GM19351 (cell line): ENCODE data around the gene PEX14.

Experiments used
- ATAC-seq: cut with Tn5 transposase; IDR thresholded peaks from one replicate; pipeline ENCODE4 v1.9.1; 2021; ENCODE audit warnings: mild to moderate bottlenecking, moderate library complexity; ENCODE audit not compliant: unreplicated experiment

PEX14 gene

GRCh38 chr1:10659646-10660540, 185.1 kb downstream of the PEX14 start:
- ATAC-seq: no peak

- ATAC-seq: no peak
Measured at GRCh38 chr1:10661453-10661852, 186.7 kb downstream of the PEX14 start.

- ATAC-seq: no peak
Measured at GRCh38 chr1:10662090-10662688, 187.4 kb downstream of the PEX14 start.

GRCh38 chr1:10662824-10663677, 188.3 kb downstream of the PEX14 start:
- ATAC-seq: no peak

GRCh38 chr1:10663678-10664035, 188.9 kb downstream of the PEX14 start:
- ATAC-seq: no peak

- no peak for ATAC-seq
Measured at GRCh38 chr1:10664251-10664650, 189.5 kb downstream of the PEX14 start.

GRCh38 chr1:10665226-10665625, 190.5 kb downstream of the PEX14 start:
- no peak for ATAC-seq

GRCh38 chr1:10665930-10666850, 191.4 kb downstream of the PEX14 start:
- ATAC-seq: no peak

- no peak for ATAC-seq
Measured at GRCh38 chr1:10667861-10668761, 193.4 kb downstream of the PEX14 start.

- ATAC-seq: no peak
Measured at GRCh38 chr1:10669570-10669969, 194.8 kb downstream of the PEX14 start.

GRCh38 chr1:10670190-10670589, 195.4 kb downstream of the PEX14 start:
- ATAC-seq: no peak

GRCh38 chr1:10671090-10671489, 196.3 kb downstream of the PEX14 start:
- ATAC-seq: no peak

GRCh38 chr1:10671622-10672342, 197.0 kb downstream of the PEX14 start:
- no peak for ATAC-seq

GRCh38 chr1:10672343-10673050, 197.7 kb downstream of the PEX14 start:
- no peak for ATAC-seq

- ATAC-seq: no peak
Measured at GRCh38 chr1:10673109-10673711, 198.5 kb downstream of the PEX14 start.

GRCh38 chr1:10674222-10674621, 199.5 kb downstream of the PEX14 start:
- ATAC-seq: no peak

- ATAC-seq: no peak
Measured at GRCh38 chr1:10674700-10675609, 200.2 kb downstream of the PEX14 start.
